Osteocyte (in vitro differentiated cells): ENCODE data around the gene TWIST2. TPM values are rescaled to one million over a fixed set of nuclear protein-coding genes. Genes with fewer than 3 reads are reported as not detected.

ENCODE experiments used
- DNase-seq: peaks from one replicate; pipeline ENCODE4 v3.0.0; 2021; ENCODE audit warnings: mixed read lengths; ENCODE audit not compliant: unreplicated experiment; ENCODE audit errors: extremely low spot score
- H3K27ac Mint-ChIP-seq: one replicate; pipeline ENCODE4 v1.8.0; 2021; ENCODE audit warnings: mild to moderate bottlenecking, mixed read lengths; ENCODE audit not compliant: unreplicated experiment
- H3K27me3 Mint-ChIP-seq: one replicate; pipeline ENCODE4 v1.8.0; 2021; ENCODE audit warnings: mixed read lengths; ENCODE audit not compliant: unreplicated experiment
- H3K36me3 Mint-ChIP-seq: one replicate; pipeline ENCODE4 v1.8.0; 2021; ENCODE audit warnings: mixed read lengths; ENCODE audit not compliant: unreplicated experiment
- H3K4me1 Mint-ChIP-seq: one replicate; pipeline ENCODE4 v1.8.0; 2021; ENCODE audit warnings: mixed read lengths; ENCODE audit not compliant: unreplicated experiment
- H3K4me3 Mint-ChIP-seq: one replicate; pipeline ENCODE4 v1.8.0; 2021; ENCODE audit warnings: mild to moderate bottlenecking, moderate library complexity, mixed read lengths; ENCODE audit not compliant: unreplicated experiment
- H3K9me3 Mint-ChIP-seq: one replicate; pipeline ENCODE4 v1.8.0; 2021; ENCODE audit warnings: mixed read lengths; ENCODE audit not compliant: unreplicated experiment
- CTCF ChIP-seq: fragments of 200-600 bp; sonication (generic); IDR thresholded peaks from 2 replicates; pipeline ENCODE4 v1.5.0; 2021; ENCODE audit warnings: antibody characterized with exemption, mild to moderate bottlenecking, moderate library complexity
- total RNA-seq: library from RNA; stranded (reverse); gene quantifications from 2 replicates; pipeline ENCODE4 v1.2.1, GENCODE V29; 2021

TWIST2 gene
- total RNA-seq, 1 donor from 2014 or later, result 6.0 TPM

- Mint-ChIP-seq H3K4me1 (peaks cover 8% of the 10 kb centered on the region), H3K27ac (no peak overlapping the region), H3K4me3 (no peak overlapping the region), H3K27me3 (no peaks in the 10 kb centered on the region), H3K9me3 (no peaks in the 10 kb centered on the region), H3K36me3 (no peaks in the 10 kb centered on the region)
- DNase-seq, result no peak
- no peak for TF ChIP-seq CTCF
These were observed 3.9 kb downstream of the TWIST2 start for GRCh38 chr2:238851761-238852160.

GRCh38 chr2:238852206-238852869, 4.5 kb downstream of the TWIST2 start:
- no peak for TF ChIP-seq CTCF
- Mint-ChIP-seq H3K27ac (no peak overlapping the region), H3K4me3 (no peak overlapping the region), H3K27me3 (no peaks in the 10 kb centered on the region), H3K36me3 (no peaks in the 10 kb centered on the region), H3K9me3 (no peaks in the 10 kb centered on the region), H3K4me1 (peaks cover 8% of the 10 kb centered on the region)
- DNase-seq, result no peak

- Mint-ChIP-seq H3K4me3 (no peak overlapping the region), H3K9me3 (no peaks in the 10 kb centered on the region), H3K36me3 (no peaks in the 10 kb centered on the region), H3K4me1 (peaks cover 8% of the 10 kb centered on the region), H3K27ac (no peak overlapping the region), H3K27me3 (no peaks in the 10 kb centered on the region)
- DNase-seq, result no peak
- no peak for TF ChIP-seq CTCF
These were observed 5.3 kb downstream of the TWIST2 start for GRCh38 chr2:238853218-238853617.

- Mint-ChIP-seq H3K4me1 (peaks cover 8% of the 10 kb centered on the region), H3K9me3 (no peaks in the 10 kb centered on the region), H3K27ac (no peak overlapping the region), H3K4me3 (no peak overlapping the region), H3K36me3 (no peaks in the 10 kb centered on the region), H3K27me3 (no peaks in the 10 kb centered on the region)
- TF ChIP-seq CTCF, result no peak
- peak; percentile 30 for DNase-seq
These were observed 5.8 kb downstream of the TWIST2 start for GRCh38 chr2:238853721-238854120.

- no peaks in the 10 kb centered on the region for H3K9me3 Mint-ChIP-seq
These were observed 6.4 kb downstream of the TWIST2 start for GRCh38 chr2:238854246-238854645.

More at GRCh38 chr2:238854246-238854645, 6.4 kb downstream of the TWIST2 start:
- no peak for DNase-seq
- Mint-ChIP-seq H3K27ac (no peak overlapping the region), H3K36me3 (no peaks in the 10 kb centered on the region), H3K4me1 (peaks cover 8% of the 10 kb centered on the region), H3K27me3 (no peaks in the 10 kb centered on the region), H3K4me3 (no peak overlapping the region)
- no peak for TF ChIP-seq CTCF
